ENCODE data around the gene PIF1.
A peak's percentile ranks its signal among the peaks of the same experiment; 100 is the strongest.
"Not testable (repeated sequence)": the region's sequence is repeated elsewhere in the genome, so short reads cannot be mapped to it uniquely, and the experiment has no call there.

PIF1 gene

DNA sequence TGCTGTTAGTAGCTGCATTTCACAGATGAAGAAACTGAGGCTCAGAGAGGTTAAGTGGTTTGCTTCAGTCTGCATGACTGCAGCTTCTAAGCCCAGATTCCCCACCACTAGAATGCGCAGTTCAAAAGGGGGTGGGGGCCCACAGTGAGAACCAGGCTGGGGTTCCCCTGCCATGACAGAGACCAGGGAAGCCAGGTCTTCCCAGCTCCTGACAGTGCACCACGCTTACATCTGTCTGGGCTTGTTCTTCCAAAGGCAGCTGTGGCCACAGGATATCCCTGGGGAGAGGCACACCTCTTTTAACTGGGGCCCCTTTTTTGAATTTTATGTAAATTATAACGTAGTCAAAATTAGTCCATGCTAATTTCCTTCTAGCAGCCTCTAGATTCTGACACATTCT is 21.6 kb upstream of the PIF1 start:
- no peak for DNase-seq

DNA sequence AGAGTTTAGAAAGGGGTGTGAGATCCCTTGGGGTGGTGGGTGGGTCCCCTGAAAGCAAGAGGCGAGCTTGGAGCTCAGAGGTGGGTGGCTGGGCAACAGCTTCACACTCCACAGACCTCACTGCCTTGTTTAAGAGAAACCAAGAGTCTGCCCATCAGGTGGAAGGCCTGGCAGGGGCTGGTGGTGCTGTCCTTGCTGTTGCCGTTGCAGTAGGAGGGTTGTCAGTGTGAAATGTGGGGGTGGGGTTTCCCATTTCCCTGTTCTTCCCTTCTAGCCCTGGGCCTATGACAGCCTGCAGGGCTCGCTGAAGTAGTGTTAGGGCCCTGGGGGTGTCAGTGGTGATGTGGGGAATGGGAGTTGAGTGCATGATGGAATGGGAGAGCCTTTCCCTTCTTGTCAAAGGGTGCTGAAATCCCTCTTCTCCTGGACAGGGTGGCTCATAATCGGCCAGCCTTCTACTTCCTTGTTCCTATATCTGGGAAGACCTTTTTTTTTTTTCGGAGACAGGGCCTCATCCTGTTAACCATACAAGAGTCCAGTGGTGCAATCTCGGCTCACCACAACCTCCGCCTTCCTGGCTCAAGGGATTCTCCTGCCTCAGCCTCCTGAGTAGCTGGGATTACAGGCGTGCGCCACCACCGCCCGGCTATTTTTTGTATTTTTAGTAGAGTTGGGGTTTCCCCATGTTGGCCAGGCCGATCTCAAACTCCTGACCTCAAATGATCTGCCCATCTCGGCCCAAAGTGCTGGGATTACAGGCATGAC is 20.6 kb upstream of the PIF1 start:
- DNase-seq, result no peak

DNA sequence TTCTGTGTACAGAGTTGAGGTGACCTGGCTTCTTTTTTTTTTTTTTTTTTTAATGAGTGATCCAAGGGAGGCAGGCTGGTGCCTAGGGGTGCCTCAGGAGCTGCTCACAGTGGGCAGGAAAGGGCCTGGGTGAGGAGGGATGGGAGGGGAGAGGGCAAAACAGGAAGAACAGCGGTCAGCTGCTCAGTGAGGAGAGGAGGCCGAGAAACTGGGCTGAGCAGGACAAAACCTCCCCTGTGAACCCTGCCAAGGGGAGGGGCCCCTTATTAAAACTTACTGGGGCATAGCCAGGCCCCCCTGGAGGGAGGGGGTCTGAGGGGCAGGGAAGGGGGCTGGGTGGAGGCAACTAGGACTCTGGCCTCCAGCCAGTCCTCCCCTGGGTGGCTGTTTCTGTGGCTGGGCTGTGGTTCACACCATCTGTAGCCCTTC is 19.8 kb upstream of the PIF1 start:
- DNase-seq, result no peak

- DNase-seq, result no peak
These were observed 19.2 kb upstream of the PIF1 start for GRCh38 chr15:64844576-64845145.

DNA sequence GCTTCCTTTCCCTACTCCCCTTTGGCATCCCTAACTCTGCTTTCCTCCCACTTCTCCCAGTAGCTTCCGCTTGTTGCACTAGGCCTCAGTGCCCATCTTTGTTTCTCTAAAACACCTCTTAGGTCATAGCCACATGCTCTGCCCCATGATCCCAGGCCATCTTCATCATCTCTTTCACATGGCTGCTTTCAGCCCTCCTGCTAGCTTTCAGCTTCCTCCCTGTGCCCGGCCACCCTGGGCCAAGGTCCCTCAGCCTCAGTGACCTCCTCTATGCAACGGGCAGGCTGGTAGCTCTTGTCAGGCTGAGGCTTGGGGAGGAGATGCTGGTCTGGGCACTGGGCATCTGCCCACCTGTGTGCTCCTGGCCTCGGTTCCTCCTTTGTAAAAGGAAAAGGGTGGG is 18.5 kb upstream of the PIF1 start:
- no peak for DNase-seq

GRCh38 chr15:64842986-64843561 is 17.6 kb upstream of the PIF1 start:
- peak; percentile 32 for DNase-seq

DNA sequence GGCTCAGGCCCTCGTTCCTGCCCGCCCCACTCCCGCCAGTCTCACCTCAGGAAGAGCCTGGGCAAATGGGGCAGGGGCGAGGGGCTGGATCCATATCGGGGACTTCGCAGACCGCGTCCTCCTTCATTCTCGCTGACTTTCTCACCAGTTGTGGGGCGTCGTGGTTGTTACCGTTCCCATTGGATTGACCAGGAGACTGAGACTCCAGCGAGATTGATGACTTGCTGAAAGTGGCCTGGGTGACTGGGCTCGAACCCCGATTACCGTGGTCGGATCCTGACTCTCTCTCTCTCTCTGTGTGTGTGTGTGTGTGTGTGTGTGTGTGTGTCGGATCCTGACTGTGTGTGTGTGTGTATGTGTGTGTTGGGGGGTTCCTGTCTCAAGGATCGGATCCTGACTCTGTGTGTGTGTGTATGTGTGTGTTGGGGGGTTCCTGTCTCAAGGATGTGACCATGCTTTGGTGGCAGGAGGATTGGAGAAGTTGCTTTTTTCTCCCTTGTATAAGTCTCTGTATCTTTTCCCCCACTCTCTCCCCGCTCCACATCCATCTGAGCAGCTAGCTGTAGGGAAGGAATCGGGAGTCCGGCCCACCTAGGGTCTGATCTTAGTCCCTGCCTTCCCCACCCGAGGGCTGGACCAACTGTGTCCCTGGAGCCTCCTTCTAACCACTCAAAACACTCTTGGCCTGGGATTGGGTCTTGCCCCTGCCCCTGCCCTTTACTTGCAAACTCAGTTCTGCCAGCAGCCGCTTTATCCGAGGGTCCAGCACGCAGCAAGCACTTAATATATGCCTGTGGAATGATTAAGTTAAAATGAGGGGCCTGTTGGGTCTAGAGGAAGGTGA is 16.9 kb upstream of the PIF1 start:
- DNase-seq, result no peak

GRCh38 chr15:64841344-64842095 is 16.1 kb upstream of the PIF1 start, which contains the start of gene PLEKHO2:
TSS of gene PLEKHO2 (plus strand) at chr15:64841915. CDS start at chr15:64842017, 102 bp downstream.
- peak; percentile 99 for DNase-seq

- DNase-seq, result no peak
These were observed 15.6 kb upstream of the PIF1 start for GRCh38 chr15:64841060-64841343.

DNA sequence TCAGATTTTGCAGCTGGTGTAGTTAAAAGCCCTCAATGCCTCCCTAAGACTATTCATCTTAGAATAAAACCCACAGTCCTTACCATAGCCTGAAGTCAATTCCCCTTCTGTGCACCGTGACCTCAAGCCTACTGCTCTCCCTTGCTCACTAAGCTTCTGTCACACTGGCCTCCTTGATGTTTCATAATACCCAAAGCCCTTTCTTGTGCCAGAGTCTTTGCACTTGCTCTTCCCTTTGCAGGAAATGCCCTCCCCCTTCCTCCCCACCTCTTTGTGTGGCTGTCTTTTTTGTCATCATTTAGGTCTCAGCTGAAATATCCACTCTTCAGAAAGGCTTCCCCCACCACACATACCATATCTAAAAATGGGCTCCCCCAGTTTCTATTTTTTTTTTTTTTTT is 12.1 kb upstream of the PIF1 start:
- DNase-seq, result peak; percentile 62

DNA sequence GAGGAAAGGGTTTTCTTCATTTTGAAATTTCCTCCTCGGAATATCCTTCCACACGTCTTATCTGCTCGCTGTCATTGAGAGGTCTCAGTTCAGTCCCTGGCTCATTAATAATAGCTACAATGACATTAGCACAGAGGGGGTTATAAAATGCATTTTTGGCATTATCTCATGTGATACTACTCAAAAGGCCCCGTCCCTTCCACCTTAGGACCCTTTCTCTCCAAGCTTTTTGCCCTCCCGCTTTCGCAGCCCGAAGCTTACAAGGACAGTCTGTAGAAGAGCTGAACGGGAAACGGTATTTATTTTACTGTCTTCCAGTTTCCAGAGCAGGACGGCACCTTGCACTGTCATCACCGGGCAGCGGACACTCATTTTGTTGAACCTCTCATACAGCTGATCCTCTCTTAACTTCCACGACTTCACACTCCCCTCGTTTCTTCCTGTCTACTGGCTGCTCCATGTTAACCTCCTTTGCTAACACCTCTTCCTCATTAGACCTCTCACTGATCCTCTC is 10.6 kb upstream of the PIF1 start:
- no peak for DNase-seq

GRCh38 chr15:64833690-64834089 is 8.2 kb upstream of the PIF1 start:
- no peak for DNase-seq

GRCh38 chr15:64828985-64829384 is 3.5 kb upstream of the PIF1 start:
- DNase-seq, result no peak

GRCh38 chr15:64824929-64825430 is 467 bp downstream of the PIF1 start:
- no peak for DNase-seq

- DNase-seq, result no peak
These were observed 9.0 kb downstream of the PIF1 start for GRCh38 chr15:64816452-64816851.

- DNase-seq, result not testable (repeated sequence)
These were observed 10.5 kb downstream of the PIF1 start for GRCh38 chr15:64814965-64815364.

GRCh38 chr15:64814283-64814682 is 11.2 kb downstream of the PIF1 start:
- DNase-seq, result not testable (repeated sequence)

GRCh38 chr15:64813075-64813474 is 12.4 kb downstream of the PIF1 start:
- no peak for DNase-seq

GRCh38 chr15:64810497-64811326 is 14.7 kb downstream of the PIF1 start:
- DNase-seq, result no peak

DNA sequence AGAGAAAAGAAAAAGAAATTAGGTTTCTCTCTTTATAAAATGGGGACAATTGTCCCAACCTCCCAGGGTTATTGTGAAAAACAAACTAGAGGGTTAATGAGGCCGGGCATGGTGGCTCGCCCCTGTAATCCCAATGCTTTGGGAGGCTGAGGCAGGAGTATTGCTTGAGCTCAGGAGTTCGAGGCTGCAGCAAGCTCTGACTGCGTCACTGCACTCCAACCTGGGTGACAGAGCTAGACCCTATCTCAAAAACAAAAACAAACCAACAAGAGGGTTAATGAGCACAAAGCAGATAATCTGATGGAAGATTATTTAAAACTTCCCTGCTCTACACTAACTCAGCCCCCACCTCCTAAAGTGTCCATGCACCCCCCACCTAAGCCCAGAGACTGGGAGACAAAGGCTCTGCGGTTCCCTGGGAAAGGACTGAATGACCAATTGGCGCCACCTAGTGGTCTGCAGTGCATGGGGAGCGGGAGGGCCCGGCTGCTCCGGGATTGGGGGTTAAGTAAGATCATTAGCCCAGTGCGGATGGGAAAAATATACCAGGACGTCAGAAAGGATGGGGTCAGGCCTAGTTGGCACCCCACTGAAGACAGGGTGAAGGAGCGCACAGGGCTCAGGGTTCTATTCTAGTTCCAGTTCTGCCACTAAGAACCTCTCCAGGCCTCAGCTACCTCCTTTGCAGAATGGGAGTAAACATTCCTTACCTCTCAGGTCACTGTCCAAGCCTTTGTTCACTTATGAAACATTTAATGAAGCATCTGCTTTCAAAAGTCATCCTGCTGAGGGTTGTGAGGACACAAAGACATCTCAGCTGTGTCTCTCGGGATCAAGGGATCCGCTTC is 15.6 kb downstream of the PIF1 start:
- peak; percentile 58 for DNase-seq

Measured in NK-92 treated with Interleukin-12 subunit alpha and Interleukin-12 subunit beta, amount 100 ng/mL, for 24 hours (cell line).